Neural cell (in vitro differentiated cells): ENCODE data around the gene TOP1.

Source experiments
- EZH2 ChIP-seq: fragments of 200-600, 300-800 bp; shearing (Covaris generic), sonication (generic); IDR thresholded peaks from 2 replicates; pipeline ENCODE4 v1.6.1; 2014; ENCODE audit warnings: antibody characterized with exemption, low read length, borderline replicate concordance, mild to moderate bottlenecking; ENCODE audit not compliant: insufficient read depth, poor library complexity, severe bottlenecking
- POLR2AphosphoS5 ChIP-seq: IDR thresholded peaks from 2 replicates; pipeline ENCODE4 v1.6.1; 2012
- TF ChIP-seq, protein P1 (sequence below): fragments of 450-650 bp; IDR thresholded peaks from 2 replicates; pipeline ENCODE4 v1.5.1; 2014; ENCODE audit warnings: antibody characterized with exemption, mild to moderate bottlenecking, moderate library complexity; ENCODE audit not compliant: poor library complexity, severe bottlenecking

DNA sequence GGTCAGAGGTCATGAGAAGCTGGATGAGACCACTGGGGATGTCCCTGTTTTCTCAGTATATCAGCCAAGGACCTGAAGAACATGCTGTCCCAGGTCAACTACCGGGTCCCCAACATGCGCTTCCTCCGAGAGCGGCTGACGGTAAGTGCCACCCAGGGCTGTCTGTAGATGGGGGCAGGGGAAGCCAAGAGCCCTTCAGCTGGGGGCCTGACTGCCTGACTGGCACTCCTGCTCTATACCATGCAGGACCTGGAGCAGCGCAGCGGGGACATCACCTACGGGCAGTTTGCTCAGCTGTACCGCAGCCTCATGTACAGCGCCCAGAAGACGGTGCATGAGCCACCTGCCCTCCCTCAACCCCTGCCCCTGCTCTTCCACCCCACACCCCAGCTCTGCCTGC is 133.8 kb downstream of the TOP1 start:
- TF ChIP-seq, protein P1, sequence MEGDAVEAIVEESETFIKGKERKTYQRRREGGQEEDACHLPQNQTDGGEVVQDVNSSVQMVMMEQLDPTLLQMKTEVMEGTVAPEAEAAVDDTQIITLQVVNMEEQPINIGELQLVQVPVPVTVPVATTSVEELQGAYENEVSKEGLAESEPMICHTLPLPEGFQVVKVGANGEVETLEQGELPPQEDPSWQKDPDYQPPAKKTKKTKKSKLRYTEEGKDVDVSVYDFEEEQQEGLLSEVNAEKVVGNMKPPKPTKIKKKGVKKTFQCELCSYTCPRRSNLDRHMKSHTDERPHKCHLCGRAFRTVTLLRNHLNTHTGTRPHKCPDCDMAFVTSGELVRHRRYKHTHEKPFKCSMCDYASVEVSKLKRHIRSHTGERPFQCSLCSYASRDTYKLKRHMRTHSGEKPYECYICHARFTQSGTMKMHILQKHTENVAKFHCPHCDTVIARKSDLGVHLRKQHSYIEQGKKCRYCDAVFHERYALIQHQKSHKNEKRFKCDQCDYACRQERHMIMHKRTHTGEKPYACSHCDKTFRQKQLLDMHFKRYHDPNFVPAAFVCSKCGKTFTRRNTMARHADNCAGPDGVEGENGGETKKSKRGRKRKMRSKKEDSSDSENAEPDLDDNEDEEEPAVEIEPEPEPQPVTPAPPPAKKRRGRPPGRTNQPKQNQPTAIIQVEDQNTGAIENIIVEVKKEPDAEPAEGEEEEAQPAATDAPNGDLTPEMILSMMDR = no peak
- TF ChIP-seq POLR2AphosphoS5 = no peak
- TF ChIP-seq EZH2 = no peak
